CD14-positive monocyte (primary cell): ENCODE data around the gene RABAC1. TPM values are rescaled to one million over a fixed set of nuclear protein-coding genes. Genes with fewer than 3 reads are reported as not detected.

Source experiments
- DNase-seq, 3 donors: peaks; one replicate each; pipeline ENCODE4 v3.0.0-alpha.2; 2011 to 2022
- H2AFZ ChIP-seq: 2 replicates; pipeline ENCODE4 v1.6.0; 2012; ENCODE audit warnings: mild to moderate bottlenecking, low read depth, low read length, inconsistent platforms; ENCODE audit not compliant: insufficient read depth, poor library complexity, severe bottlenecking
- H3K27ac ChIP-seq, 2 donors: 1 replicate in 1 of 2; 2 replicates in 1 of 2; pipeline ENCODE4 v1.5.1; 2012 to 2013; ENCODE audit warnings: low read length in 2 of 2, control low read depth in 1 of 2, inconsistent platforms in 1 of 2, low read depth in 1 of 2, mild to moderate bottlenecking in 1 of 2
- H3K27me3 ChIP-seq, 2 donors: one replicate each; pipeline versions ENCODE4 v1.6.0 to v1.6.1; 2011 to 2013; ENCODE audit warnings: low read length in 2 of 2; ENCODE audit not compliant: control insufficient read depth in 2 of 2, insufficient read depth in 2 of 2
- H3K36me3 ChIP-seq, 2 donors: replicated peaks in 1 of 2; 1 replicate in 1 of 2; 2 replicates in 1 of 2; pipeline versions ENCODE4 v1.5.1 to v1.6.1; 2012 to 2013; ENCODE audit warnings: low read length in 2 of 2, control low read depth in 1 of 2, inconsistent platforms in 1 of 2, mild to moderate bottlenecking in 1 of 2; ENCODE audit not compliant: insufficient read depth in 2 of 2, control insufficient read depth in 1 of 2
- H3K4me1 ChIP-seq, 2 donors: 1 replicate in 1 of 2; 2 replicates in 1 of 2; pipeline versions ENCODE4 v1.5.1 to v1.6.1; 2012 to 2013; ENCODE audit warnings: low read length in 2 of 2, control low read depth in 1 of 2, inconsistent platforms in 1 of 2, mild to moderate bottlenecking in 1 of 2, moderate library complexity in 1 of 2; ENCODE audit not compliant: insufficient read depth in 2 of 2, control insufficient read depth in 1 of 2
- H3K4me2 ChIP-seq: replicated peaks from 2 replicates; pipeline ENCODE3; 2012; ENCODE audit warnings: low read length, moderate library complexity, mild to moderate bottlenecking; ENCODE audit not compliant: poor library complexity, severe bottlenecking; ENCODE audit errors: extremely low read depth
- H3K4me3 ChIP-seq, 3 experiments: fragments of 200-600 bp in 1 of 3; sonication (generic) in 1 of 3; replicated peaks in 1 of 3; 1 replicate in 2 of 3; 2 replicates in 1 of 3; pipeline ENCODE4 v1.5.1; 2011 to 2013; ENCODE audit warnings: low read length in 3 of 3, mild to moderate bottlenecking in 3 of 3, control low read depth in 2 of 3, low read depth in 2 of 3, inconsistent platforms in 1 of 3, moderate library complexity in 1 of 3
- H3K79me2 ChIP-seq: 2 replicates; pipeline ENCODE4 v1.6.0; 2012; ENCODE audit warnings: mild to moderate bottlenecking, control low read depth, inconsistent platforms, low read length, moderate library complexity; ENCODE audit not compliant: insufficient read depth
- H3K9ac ChIP-seq: 2 replicates; pipeline ENCODE4 v1.6.0; 2017; ENCODE audit warnings: low read length, mild to moderate bottlenecking; ENCODE audit not compliant: insufficient read depth, poor library complexity, severe bottlenecking
- H3K9me3 ChIP-seq, 2 donors: replicated peaks in 1 of 2; 1 replicate in 1 of 2; 2 replicates in 1 of 2; pipeline versions ENCODE4 v1.5.1 to v1.6.1; 2012 to 2013; ENCODE audit warnings: low read length in 2 of 2, control low read depth in 1 of 2; ENCODE audit not compliant: control insufficient read depth in 1 of 2, insufficient read depth in 1 of 2
- H4K20me1 ChIP-seq: 2 replicates; pipeline ENCODE4 v1.6.0; 2012; ENCODE audit warnings: mild to moderate bottlenecking, low read length, control low read depth, moderate library complexity; ENCODE audit not compliant: insufficient read depth
- H3K27ac Mint-ChIP-seq, 7 donors: one replicate each; pipeline ENCODE4 v1.8.0; 2020; ENCODE audit warnings: mild to moderate bottlenecking in 7 of 7, mixed read lengths in 7 of 7, moderate library complexity in 6 of 7, inconsistent platforms in 2 of 7
- H3K27me3 Mint-ChIP-seq, 3 donors: one replicate each; pipeline ENCODE4 v1.8.0; 2021 to 2022; ENCODE audit warnings: low read depth in 3 of 3, mild to moderate bottlenecking in 3 of 3, mixed read lengths in 3 of 3, moderate library complexity in 3 of 3, inconsistent platforms in 1 of 3
- H3K36me3 Mint-ChIP-seq, 2 donors: one replicate each; pipeline ENCODE4 v1.8.0; 2020; ENCODE audit warnings: mixed read lengths in 2 of 2, inconsistent platforms in 1 of 2, mild to moderate bottlenecking in 1 of 2
- H3K4me1 Mint-ChIP-seq: one replicate; pipeline ENCODE4 v1.8.0; 2020; ENCODE audit warnings: mild to moderate bottlenecking, mixed read lengths
- H3K4me3 Mint-ChIP-seq, 2 donors: one replicate each; pipeline ENCODE4 v1.8.0; 2020; ENCODE audit warnings: mild to moderate bottlenecking in 2 of 2, mixed read lengths in 2 of 2, moderate library complexity in 1 of 2
- H3K9me3 Mint-ChIP-seq, 7 donors: one replicate each; pipeline ENCODE4 v1.8.0; 2020 to 2022; ENCODE audit warnings: mixed read lengths in 7 of 7, mild to moderate bottlenecking in 6 of 7, moderate library complexity in 6 of 7, inconsistent platforms in 2 of 7
- CTCF ChIP-seq: fragments of 200-600 bp; IDR thresholded peaks from one replicate; pipeline ENCODE4 v1.8.0; 2022; ENCODE audit warnings: antibody characterized with exemption, mild to moderate bottlenecking
- WGBS: methylation state at CpG from one replicate; pipeline ENCODE4 v1.1.5; 2013; ENCODE audit warnings: missing lambda C conversion rate; ENCODE audit not compliant: insufficient coverage; 5-methylcytosine and 5-hydroxymethylcytosine counted together
- intact Hi-C, 2 donors: fragments of 100-400 bp; cut with micrococcal nuclease; formaldehyde crosslinking; loops; one replicate each; pipeline versions ENCODE4 v1.15.0 to v1.15.1; 2023
- polyA plus RNA-seq, 3 donors: library from polyadenylated mRNA; depleted of rRNA in 1 of 3; unstranded in 2 of 3; stranded (reverse) in 1 of 3; fragments of 300-500 nt in 2 of 3; fragments of >200 nt in 1 of 3; fragmentation: Illumina TruSeq in 2 of 3; gene quantifications; 1 replicate in 2 of 3; 2 replicates in 1 of 3; pipeline ENCODE4 v1.2.3, GENCODE V29; 2012 to 2021

RABAC1 gene
- polyA plus RNA-seq, 3 donors: 126 to 234 (median 202) TPM

GRCh38 chr19:41910992-41911888 lies 47.9 kb downstream of the RABAC1 start:
- TF ChIP-seq CTCF: no peak
- intact Hi-C loops: no loop called here
- H3K36me3 Mint-ChIP-seq: peaks cover 15 to 18% of the 10 kb centered on the region in 2 donors

GRCh38 chr19:41910240-41910991 lies 48.7 kb downstream of the RABAC1 start:
- H3K27ac ChIP-seq: no peak overlapping the region
- peak overlapping the region in 3 of 7 donors; percentile 4 to 30 (median 8) for H3K27ac Mint-ChIP-seq
- DNase-seq: no peak
- TF ChIP-seq CTCF: no peak
- H4K20me1 ChIP-seq: peaks cover 73% of the 10 kb centered on the region
- peaks cover 0 to 8% (median 3%) of the 10 kb centered on the region in 7 donors for H3K9me3 Mint-ChIP-seq
- H3K4me1 ChIP-seq: no peaks in the 10 kb centered on the region
- H3K9ac ChIP-seq: no peak overlapping the region
- no peak overlapping the region for H3K4me2 ChIP-seq
- peaks cover 22 to 25% of the 10 kb centered on the region in 2 donors for H3K36me3 ChIP-seq
- no peak overlapping the region for H2AFZ ChIP-seq
- peaks cover 4 to 46% (median 45%) of the 10 kb centered on the region in 3 donors for H3K27me3 Mint-ChIP-seq
- H3K79me2 ChIP-seq: no peaks in the 10 kb centered on the region
- peaks cover 22 to 41% of the 10 kb centered on the region in 2 donors for H3K27me3 ChIP-seq
- peaks cover 23 to 27% of the 10 kb centered on the region in 2 donors for H3K36me3 Mint-ChIP-seq
- peaks cover 0 to 5% of the 10 kb centered on the region in 2 donors for H3K9me3 ChIP-seq
- no peak overlapping the region for H3K4me3 ChIP-seq
- H3K4me3 Mint-ChIP-seq: peak overlapping the region in 1 of 2 donors; percentile 21
- H3K4me1 Mint-ChIP-seq: peaks cover 20% of the 10 kb centered on the region
- 66% methylated on average over 11 of the region's 12 CpGs for WGBS
- intact Hi-C loops: no loop called here

More at GRCh38 chr19:41910992-41911888, 47.9 kb downstream of the RABAC1 start:
- Mint-ChIP-seq H3K27ac (peak overlapping the region in 2 of 7 donors; percentile 19 to 21), H3K9me3 (peaks cover 0 to 8% (median 3%) of the 10 kb centered on the region in 7 donors), H3K4me1 (peaks cover 18% of the 10 kb centered on the region), H3K27me3 (peaks cover 4 to 46% (median 45%) of the 10 kb centered on the region in 3 donors), H3K4me3 (peak overlapping the region in 1 of 2 donors; percentile 74)
- Histone ChIP-seq H3K79me2 (no peaks in the 10 kb centered on the region), H3K4me2 (no peak overlapping the region), H3K9ac (no peak overlapping the region), H2AFZ (no peak overlapping the region), H3K36me3 (peaks cover 13 to 17% of the 10 kb centered on the region in 2 donors), H3K27me3 (peaks cover 28 to 49% of the 10 kb centered on the region in 2 donors), H3K4me3 (no peak overlapping the region), H3K4me1 (no peaks in the 10 kb centered on the region), H3K9me3 (peaks cover 0 to 10% of the 10 kb centered on the region in 2 donors), H4K20me1 (peaks cover 65% of the 10 kb centered on the region), H3K27ac (no peak overlapping the region)
- WGBS: 75% methylated on average over 10 of the region's 13 CpGs
- DNase-seq: no peak
